H1 (cell line): Measurements from ENCODE around the gene UBE2B. TPM values are rescaled to one million over a fixed set of nuclear protein-coding genes. Genes with fewer than 3 reads are reported as not detected.
A peak's percentile ranks its signal among the peaks of the same experiment; 100 is the strongest.

Source experiments
- CTCF ChIA-PET: fragments of 300-600 bp; sonication (Branson Sonifier 250); formaldehyde crosslinking; loops from one replicate; lab custom pipeline; 2021; ENCODE audit not compliant: partially characterized antibody; lab: Charles Lee
- POLR2A ChIA-PET: fragments of 300-600 bp; sonication (Branson Sonifier 250); formaldehyde crosslinking; loops from one replicate; lab custom pipeline; 2021; ENCODE audit warnings: inconsistent platforms; ENCODE audit not compliant: partially characterized antibody; lab: Charles Lee
- DNase-seq, 2 experiments: peaks; one replicate each; pipeline versions ENCODE4 v3.0.0 to v3.0.0-alpha.2; 2010 to 2022; ENCODE audit warnings: low spot score in 2 of 2, low read depth in 1 of 2, mixed read lengths in 1 of 2
- FAIRE-seq: peaks from 2 replicates; lab custom pipeline; 2011; peaks lifted over from hg19 to GRCh38; lab: Jason Lieb, UNC
- H2AFZ ChIP-seq: 2 replicates; pipeline ENCODE4 v1.8.1; 2012; ENCODE audit warnings: low read length, inconsistent platforms
- H2AK5ac ChIP-seq: 2 replicates; pipeline ENCODE4 v1.6.1; 2013; ENCODE audit warnings: low read depth, low read length
- H2BK120ac ChIP-seq: replicated peaks from 2 replicates; pipeline ENCODE3; 2013; ENCODE audit warnings: low read depth, low read length, inconsistent platforms
- H2BK12ac ChIP-seq: 2 replicates; pipeline ENCODE4 v1.6.1; 2013; ENCODE audit warnings: low read depth, low read length
- H2BK15ac ChIP-seq: 2 replicates; pipeline ENCODE4 v1.6.1; 2013; ENCODE audit warnings: low read length
- H2BK20ac ChIP-seq: 2 replicates; pipeline ENCODE4 v1.6.1; 2013; ENCODE audit warnings: low read length
- H2BK5ac ChIP-seq: 2 replicates; pipeline ENCODE4 v1.6.1; 2013; ENCODE audit warnings: low read depth, low read length
- H3K14ac ChIP-seq: 2 replicates; pipeline ENCODE4 v1.6.1; 2013; ENCODE audit warnings: inconsistent platforms; ENCODE audit not compliant: insufficient read length
- H3K18ac ChIP-seq: 2 replicates; pipeline ENCODE4 v1.6.1; 2013; ENCODE audit warnings: low read length; ENCODE audit errors: extremely low read depth
- H3K23ac ChIP-seq: 2 replicates; pipeline ENCODE4 v1.6.1; 2013; ENCODE audit warnings: inconsistent platforms; ENCODE audit not compliant: insufficient read length
- H3K23me2 ChIP-seq: 2 replicates; pipeline ENCODE4 v1.6.1; 2013; ENCODE audit warnings: low read depth, low read length
- H3K27ac ChIP-seq: 2 replicates; pipeline ENCODE4 v1.6.1; 2011; ENCODE audit warnings: low read depth, low read length, inconsistent platforms
- H3K27me3 ChIP-seq, 4 experiments: replicated peaks in 1 of 4; 1 replicate in 1 of 4; 2 replicates in 3 of 4; pipeline versions ENCODE4 v1.6.1 to v1.8.1; 2011 to 2013; ENCODE audit warnings: low read length in 3 of 4, mild to moderate bottlenecking in 3 of 4, inconsistent platforms in 2 of 4, mixed read lengths in 2 of 4, moderate library complexity in 1 of 4; ENCODE audit not compliant: control insufficient read depth in 3 of 4, insufficient read depth in 3 of 4; ENCODE audit errors: extremely low read depth in 1 of 4
- H3K36me3 ChIP-seq, 4 experiments: 2 replicates each; pipeline versions ENCODE4 v1.6.1 to v1.8.1; 2011 to 2013; ENCODE audit warnings: mild to moderate bottlenecking in 4 of 4, low read length in 3 of 4, moderate library complexity in 2 of 4, control low read depth in 1 of 4, inconsistent platforms in 1 of 4; ENCODE audit not compliant: insufficient read depth in 4 of 4, control insufficient read depth in 2 of 4
- H3K4ac ChIP-seq: replicated peaks from 2 replicates; pipeline ENCODE3; 2013; ENCODE audit warnings: low read length, low read depth, mixed read lengths, inconsistent platforms; ENCODE audit not compliant: insufficient read length
- H3K4me1 ChIP-seq, 4 experiments: replicated peaks in 1 of 4; 1 replicate in 1 of 4; 2 replicates in 3 of 4; pipeline versions ENCODE4 v1.6.1 to v1.8.1; 2011 to 2013; ENCODE audit warnings: low read length in 3 of 4, inconsistent platforms in 2 of 4, mixed read lengths in 1 of 4; ENCODE audit not compliant: insufficient read depth in 4 of 4, control insufficient read depth in 3 of 4
- H3K4me2 ChIP-seq, 2 experiments: 2 replicates each; pipeline versions ENCODE4 v1.6.1 to v1.8.1; 2011 to 2013; ENCODE audit warnings: low read depth in 2 of 2, low read length in 2 of 2, control low read depth in 1 of 2, inconsistent platforms in 1 of 2, mild to moderate bottlenecking in 1 of 2; ENCODE audit not compliant: insufficient read depth in 1 of 2
- H3K4me3 ChIP-seq, 4 experiments: fragments of 200-600, 300-600 bp in 1 of 4; sonication (generic), shearing (Covaris generic), sonication (Bioruptor Twin) in 1 of 4; 2 replicates each; pipeline versions ENCODE4 v1.5.1 to v1.8.1; 2011 to 2016; ENCODE audit warnings: low read length in 4 of 4, low read depth in 3 of 4, control low read depth in 2 of 4, inconsistent platforms in 2 of 4, mild to moderate bottlenecking in 2 of 4, mixed read lengths in 1 of 4, moderate library complexity in 1 of 4; ENCODE audit not compliant: insufficient read depth in 2 of 4; ENCODE audit errors: extremely low read depth in 1 of 4
- H3K56ac ChIP-seq: replicated peaks from 2 replicates; pipeline ENCODE3; 2013; ENCODE audit warnings: low read depth, mild to moderate bottlenecking, mixed read lengths, low read length, inconsistent platforms; ENCODE audit not compliant: insufficient read length
- H3K79me1 ChIP-seq: 2 replicates; pipeline ENCODE4 v1.6.1; 2013; ENCODE audit warnings: low read depth, low read length, control low read depth
- H3K79me2 ChIP-seq, 2 experiments: 2 replicates each; pipeline versions ENCODE4 v1.6.1 to v1.8.1; 2012 to 2013; ENCODE audit warnings: low read length in 2 of 2, mild to moderate bottlenecking in 2 of 2, inconsistent platforms in 1 of 2; ENCODE audit not compliant: insufficient read depth in 2 of 2, control insufficient read depth in 1 of 2
- H3K9ac ChIP-seq, 4 experiments: replicated peaks in 1 of 4; 1 replicate in 1 of 4; 2 replicates in 3 of 4; pipeline versions ENCODE4 v1.6.1 to v1.8.1; 2011 to 2013; ENCODE audit warnings: low read depth in 3 of 4, low read length in 3 of 4, control low read depth in 2 of 4, mild to moderate bottlenecking in 2 of 4, moderate library complexity in 2 of 4, inconsistent platforms in 1 of 4; ENCODE audit errors: extremely low read depth in 1 of 4
- H3K9me3 ChIP-seq, 2 experiments: 2 replicates each; pipeline versions ENCODE4 v1.6.1 to v1.8.1; 2012 to 2013; ENCODE audit warnings: mild to moderate bottlenecking in 2 of 2, moderate library complexity in 2 of 2, control low read depth in 1 of 2, inconsistent platforms in 1 of 2, low read depth in 1 of 2, low read length in 1 of 2, mixed read lengths in 1 of 2; ENCODE audit not compliant: insufficient read depth in 2 of 2
- H4K20me1 ChIP-seq, 2 experiments: replicated peaks in 1 of 2; 2 replicates each; pipeline versions ENCODE3 to v1.8.1; 2011 to 2013; ENCODE audit warnings: inconsistent platforms in 2 of 2, low read length in 2 of 2, mild to moderate bottlenecking in 1 of 2; ENCODE audit not compliant: insufficient read depth in 2 of 2, control insufficient read depth in 1 of 2
- H4K5ac ChIP-seq: 2 replicates; pipeline ENCODE4 v1.6.1; 2013; ENCODE audit warnings: low read length, low read depth, mixed read lengths, inconsistent platforms; ENCODE audit not compliant: insufficient read length
- H4K8ac ChIP-seq: 2 replicates; pipeline ENCODE4 v1.8.0; 2013; ENCODE audit warnings: mild to moderate bottlenecking, moderate library complexity, low read length, inconsistent platforms; ENCODE audit not compliant: insufficient read depth; ENCODE audit errors: extremely low read depth
- H4K91ac ChIP-seq: replicated peaks from 2 replicates; pipeline ENCODE3; 2013; ENCODE audit warnings: low read length, mixed read lengths, inconsistent platforms; ENCODE audit not compliant: insufficient read length
- CHD1 ChIP-seq: IDR thresholded peaks from 2 replicates; pipeline ENCODE4 v1.6.1; 2012; ENCODE audit warnings: low read depth, low read length, improper control_type of control experiment
- CTBP2 ChIP-seq: IDR thresholded peaks from 2 replicates; pipeline ENCODE4 v1.7.0; 2011; ENCODE audit warnings: borderline replicate concordance, mild to moderate bottlenecking, moderate library complexity, mixed read lengths, low read length; ENCODE audit not compliant: insufficient read depth, insufficient read length
- EP300 ChIP-seq, 2 experiments: IDR thresholded peaks; 1 replicate in 1 of 2; 2 replicates in 1 of 2; pipeline ENCODE4 v1.6.1; 2011 to 2012; ENCODE audit warnings: low read depth in 2 of 2, low read length in 2 of 2, mild to moderate bottlenecking in 2 of 2, borderline replicate concordance in 1 of 2, inconsistent platforms in 1 of 2, moderate library complexity in 1 of 2
- GTF2F1 ChIP-seq: IDR thresholded peaks from 2 replicates; pipeline ENCODE4 v1.6.1; 2012; ENCODE audit warnings: low read depth, low read length, improper control_type of control experiment, borderline replicate concordance
- HDAC2 ChIP-seq, 2 experiments: fragments of 300-600 bp in 1 of 2; sonication (generic) in 1 of 2; IDR thresholded peaks; 2 replicates each; pipeline ENCODE4 v1.6.1; 2011 to 2012; ENCODE audit warnings: low read depth in 2 of 2, low read length in 2 of 2, mild to moderate bottlenecking in 2 of 2, moderate library complexity in 2 of 2, borderline replicate concordance in 1 of 2, inconsistent platforms in 1 of 2
- KDM1A ChIP-seq: fragments of 200-600, 300-600 bp; sonication (generic); IDR thresholded peaks from 2 replicates; pipeline ENCODE4 v1.7.1; 2016; ENCODE audit warnings: mild to moderate bottlenecking, low read length, borderline replicate concordance
- KDM4A ChIP-seq: IDR thresholded peaks from one replicate; pipeline ENCODE4 v1.7.1; 2012; ENCODE audit warnings: low read depth, mild to moderate bottlenecking, moderate library complexity, low read length, inconsistent platforms; ENCODE audit not compliant: severe bottlenecking
- MAFK ChIP-seq: IDR thresholded peaks from 2 replicates; pipeline ENCODE4 v1.6.1; 2012; ENCODE audit warnings: low read depth, mild to moderate bottlenecking, improper control_type of control experiment, low read length
- SP1 ChIP-seq: IDR thresholded peaks from 2 replicates; pipeline ENCODE4 v1.6.1; 2011; ENCODE audit warnings: low read depth, low read length
- USF2 ChIP-seq: IDR thresholded peaks from 2 replicates; pipeline ENCODE4 v1.6.1; 2011; ENCODE audit warnings: low read length, improper control_type of control experiment
- ZNF274 ChIP-seq: IDR thresholded peaks from 2 replicates; pipeline ENCODE4 v1.7.0; 2012; ENCODE audit warnings: low read length, borderline replicate concordance; ENCODE audit errors: extremely low read depth
- WGBS, 2 experiments: shearing (Covaris generic) in 1 of 2; methylation state at CpG; one replicate each; pipeline versions ENCODE4 v1.1.6 to v1.1.7; 2013 to 2015; ENCODE audit warnings: low lambda C conversion rate in 2 of 2, mixed read lengths in 2 of 2, inconsistent platforms in 1 of 2, low coverage in 1 of 2, missing lambda C conversion rate in 1 of 2; ENCODE audit not compliant: insufficient replicate concordance in 2 of 2, insufficient coverage in 1 of 2, insufficient read length in 1 of 2; ENCODE audit errors: extremely low coverage in 1 of 2, missing lambda C conversion rate in 1 of 2; 5-methylcytosine and 5-hydroxymethylcytosine counted together
- polyA plus RNA-seq, 7 experiments: library from polyadenylated mRNA; depleted of rRNA in 3 of 7; stranded (reverse) in 5 of 7; unstranded in 2 of 7; fragments of >200 nt in 5 of 7; fragments of 200-250 nt in 2 of 7; gene quantifications; 1 replicate in 5 of 7; 2 replicates in 1 of 7; 4 replicates in 1 of 7; pipeline versions ENCODE4 v1.2.1 to v1.2.3, GENCODE V29; 2011 to 2013; ENCODE audit warnings: missing spikeins in 2 of 7, mixed read lengths in 2 of 7
- total RNA-seq: library from RNA; stranded (reverse); fragmentation: NEBNext Ultra II Directional; extraction: Animal tissue kit (Norgen Biotek cat#: 25700); gene quantifications from 2 replicates; pipeline ENCODE4 v1.2.1, GENCODE V29; 2021

UBE2B gene
- total and polyA plus RNA-seq, 2 of the 8 experiments (the other 6 are each of a cell fraction or from before 2014, with no cell fraction given), result 15.9 to 46.8 TPM

- Histone ChIP-seq H3K36me3 (0 out of 8 replicates have a peak, but pooled peaks cover 0 to 3% (median 0%) of the 10 kb centered on the region in 4 experiments), H3K23ac (no peak overlapping the region), H3K79me1 (no peaks in the 10 kb centered on the region; the same call in 1 of the 2 replicates), H3K4me3 (no peak overlapping the region), H3K27ac (no peak overlapping the region), H3K18ac (no peak overlapping the region), H2BK5ac (no peak overlapping the region), H3K4me2 (no peak overlapping the region), H4K20me1 (peaks cover 0 to 2% of the 10 kb centered on the region in 2 experiments), H2BK12ac (no peak overlapping the region), H3K4ac (no peak overlapping the region), H2BK15ac (0 out of 2 replicates have a peak overlapping the region, but pooled peaks have one; percentile 88), H3K9ac (no peak overlapping the region), H4K91ac (no peak overlapping the region), H3K14ac (no peak overlapping the region), H4K5ac (no peak overlapping the region), H4K8ac (no peak overlapping the region), H2AFZ (no peak overlapping the region), H2AK5ac (no peak overlapping the region), H3K9me3 (no peaks in the 10 kb centered on the region), H3K56ac (no peak overlapping the region), H3K4me1 (peaks cover 0 to 11% (median 7%) of the 10 kb centered on the region in 4 experiments; a peak in 3 of 7 replicates), H3K27me3 (no peaks in the 10 kb centered on the region), H3K79me2 (no peaks in the 10 kb centered on the region), H2BK20ac (no peak overlapping the region), H3K23me2 (no peaks in the 10 kb centered on the region), H2BK120ac (no peak overlapping the region)
- DNase-seq (no peak), FAIRE-seq (no peak)
- ChIA-PET CTCF (interaction anchor here (0.5 to 2.3 kb wide), 5 partner anchors 26 to 150 kb away, joined by 3 to 10 read pairs (median 7); partner anchors contain the start of gene CDKN2AIPNL), POLR2A (interaction anchor here (1.0 to 4.7 kb wide), 8 partner anchors 9 to 90 kb away, joined by 3 to 19 read pairs (median 4); partner anchors contain the start of gene CDKN2AIPNL)
- 96% methylated on average over 4 of the region's 4 CpGs; no CpG with 5 or more reads in 1 of the 2 experiments for WGBS, 2 experiments
- TF ChIP-seq MAFK (no peak), HDAC2 (IDR thresholded peaks at IDR 0.05; ENCODE audit: borderline replicate concordance in 1 of 2, low read depth in 2 of 2, low read length in 2 of 2) (no peak), CHD1 (no peak), KDM4A (no peak), GTF2F1 (no peak), ZNF274 (no peak), CTBP2 (no peak), EP300 (IDR thresholded peaks at IDR 0.05; ENCODE audit: borderline replicate concordance in 1 of 2, low read depth in 2 of 2, low read length in 2 of 2) (no peak), USF2 (no peak), SP1 (no peak), KDM1A (no peak)
Measured at GRCh38 chr5:134437340-134437846, 66.0 kb downstream of the UBE2B start.
